ENCODE data around the gene UMAD1. TPM values are rescaled to one million over a fixed set of nuclear protein-coding genes. Genes with fewer than 3 reads are reported as not detected.

Gene UMAD1
- total RNA-seq, 2 donors from 2014 or later = 10.9 to 15.0 TPM

- peak; percentile 85 for ATAC-seq
- Mint-ChIP-seq H3K4me1 (peaks cover 30% of the 10 kb centered on the region), H3K4me3 (peak overlapping the region; percentile 76), H3K36me3 (ENCODE audit: low read depth) (peaks cover 8% of the 10 kb centered on the region), H3K27ac (peak overlapping the region; percentile 81), H3K27me3 (no peaks in the 10 kb centered on the region)
- no peak for DNase-seq
- no peaks in the 10 kb centered on the region for H3K9me3 ChIP-seq (ENCODE audit: control insufficient read depth, low read length, poor library complexity, severe bottlenecking)
These were observed 279.9 kb downstream of the UMAD1 start for GRCh38 chr7:7920481-7920880.

- peak overlapping the region; percentile 28 for H3K4me3 Mint-ChIP-seq
- peaks cover 5% of the 10 kb centered on the region for H3K36me3 Mint-ChIP-seq (ENCODE audit: low read depth)
- H3K9me3 ChIP-seq (ENCODE audit: control insufficient read depth, low read length, poor library complexity, severe bottlenecking) = no peaks in the 10 kb centered on the region
- no peaks in the 10 kb centered on the region for H3K27me3 Mint-ChIP-seq
- peaks cover 30% of the 10 kb centered on the region for H3K4me1 Mint-ChIP-seq
- H3K27ac Mint-ChIP-seq = peak overlapping the region; percentile 81
- DNase-seq (no peak), ATAC-seq (no peak)
These were observed 281.3 kb downstream of the UMAD1 start for GRCh38 chr7:7921830-7922229.

GRCh38 chr7:7922684-7923385, 282.3 kb downstream of the UMAD1 start:
- ATAC-seq (no peak), DNase-seq (no peak)
- no peaks in the 10 kb centered on the region for H3K9me3 ChIP-seq (ENCODE audit: control insufficient read depth, low read length, poor library complexity, severe bottlenecking)
- peaks cover 30% of the 10 kb centered on the region for H3K4me1 Mint-ChIP-seq
- no peaks in the 10 kb centered on the region for H3K27me3 Mint-ChIP-seq
- no peak overlapping the region for H3K4me3 Mint-ChIP-seq
- peaks cover 5% of the 10 kb centered on the region for H3K36me3 Mint-ChIP-seq (ENCODE audit: low read depth)
- no peak overlapping the region for H3K27ac Mint-ChIP-seq

DNA sequence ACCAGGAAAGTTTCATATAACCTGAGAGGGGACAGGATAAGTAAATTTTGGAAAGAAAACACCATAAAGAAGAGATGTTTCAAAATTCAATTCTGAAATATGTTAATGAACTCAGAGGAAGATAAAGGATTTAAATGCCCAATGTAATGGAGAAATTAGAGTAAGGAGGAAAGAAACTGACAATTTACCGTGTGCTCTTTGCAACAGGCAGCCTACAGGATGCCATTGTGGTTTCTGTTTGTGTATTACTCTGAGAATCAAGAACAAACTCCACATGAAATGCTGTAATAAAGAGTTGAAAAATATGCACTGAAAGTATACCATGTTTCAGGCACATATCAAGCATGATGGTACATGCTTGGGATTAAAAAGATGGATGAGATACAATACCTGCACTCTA, 283.3 kb downstream of the UMAD1 start:
- Mint-ChIP-seq H3K27me3 (no peaks in the 10 kb centered on the region), H3K4me1 (peaks cover 30% of the 10 kb centered on the region), H3K4me3 (peak overlapping the region; percentile 73), H3K36me3 (ENCODE audit: low read depth) (peaks cover 5% of the 10 kb centered on the region), H3K27ac (peak overlapping the region; percentile 32)
- peak; percentile 41 for ATAC-seq
- DNase-seq = no peak
- H3K9me3 ChIP-seq (ENCODE audit: control insufficient read depth, low read length, poor library complexity, severe bottlenecking) = no peaks in the 10 kb centered on the region

DNA sequence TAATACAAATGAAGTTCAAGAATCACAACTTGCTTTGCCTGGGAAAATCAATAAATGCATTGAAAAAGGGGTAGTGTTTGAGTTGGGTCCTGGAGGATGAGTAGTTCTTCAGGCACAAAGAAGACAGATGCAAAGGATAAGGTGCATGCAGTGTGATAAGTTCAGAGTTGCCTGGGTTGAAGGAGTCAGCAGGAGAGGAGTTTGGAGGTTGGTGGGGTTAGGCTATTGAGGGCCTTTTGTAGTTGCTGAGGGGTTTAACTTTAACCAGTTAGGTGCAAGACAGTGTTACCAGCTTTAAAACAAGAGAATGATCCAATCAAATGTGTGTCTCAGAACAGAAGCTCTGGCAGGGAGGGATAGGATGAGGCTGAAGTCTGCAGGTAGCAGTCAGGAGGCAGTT, 283.8 kb downstream of the UMAD1 start:
- H3K9me3 ChIP-seq (ENCODE audit: control insufficient read depth, low read length, poor library complexity, severe bottlenecking) = no peaks in the 10 kb centered on the region
- H3K36me3 Mint-ChIP-seq (ENCODE audit: low read depth) = peaks cover 5% of the 10 kb centered on the region
- peak; percentile 43 for ATAC-seq
- H3K27ac Mint-ChIP-seq = peak overlapping the region; percentile 32
- peak overlapping the region; percentile 73 for H3K4me3 Mint-ChIP-seq
- DNase-seq = no peak
- H3K27me3 Mint-ChIP-seq = no peaks in the 10 kb centered on the region
- H3K4me1 Mint-ChIP-seq = peaks cover 30% of the 10 kb centered on the region

Other genes with a start within 250 kb of the UMAD1 start
- gene COL28A1, start 104.9 kb upstream of the UMAD1 start, total RNA-seq = under 1 TPM in 1 of 2 donors, not detected in 1; 0.10 TPM
- gene MIOS, start 73.9 kb upstream of the UMAD1 start, total RNA-seq = 10 to 100 TPM; 26.1 to 29.2 TPM
- 10 to 100 TPM; 27.0 to 34.9 TPM for gene RPA3, start 77.9 kb downstream of the UMAD1 start, total RNA-seq